NOMO-1 treated with dmso at 0.1 percent for 144 hours (cell line): ENCODE data around the gene ULK4.

Experiments
- DNase-seq: peaks from one replicate; lab custom pipeline; 2025; ENCODE audit not compliant: unreplicated experiment; lab: John Stamatoyannopoulos, UW

The ULK4 gene

GRCh38 chr3:41370307-41370706, 591.6 kb downstream of the ULK4 start:
- no peak for DNase-seq

DNA sequence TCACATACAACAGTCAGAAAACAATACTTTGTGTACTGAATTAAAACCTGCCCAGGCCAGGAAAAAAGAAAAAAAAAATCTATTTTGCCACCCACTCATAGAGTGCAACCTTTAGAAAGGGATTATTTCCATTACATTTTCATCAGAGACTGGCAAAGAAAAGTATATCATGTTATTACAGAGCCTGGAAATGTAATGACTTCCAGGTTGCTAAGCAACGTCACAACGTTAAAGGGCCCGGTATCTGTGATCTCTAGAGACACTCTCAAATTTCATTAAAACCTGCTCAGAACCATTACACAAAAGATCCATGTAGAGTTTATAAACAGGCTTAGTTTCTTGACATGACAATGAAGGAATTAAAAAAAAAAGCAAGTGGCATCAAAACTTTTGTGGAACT, 592.1 kb downstream of the ULK4 start:
- no peak for DNase-seq

- no peak for DNase-seq
Measured at GRCh38 chr3:41365973-41366372, 595.9 kb downstream of the ULK4 start.

DNA sequence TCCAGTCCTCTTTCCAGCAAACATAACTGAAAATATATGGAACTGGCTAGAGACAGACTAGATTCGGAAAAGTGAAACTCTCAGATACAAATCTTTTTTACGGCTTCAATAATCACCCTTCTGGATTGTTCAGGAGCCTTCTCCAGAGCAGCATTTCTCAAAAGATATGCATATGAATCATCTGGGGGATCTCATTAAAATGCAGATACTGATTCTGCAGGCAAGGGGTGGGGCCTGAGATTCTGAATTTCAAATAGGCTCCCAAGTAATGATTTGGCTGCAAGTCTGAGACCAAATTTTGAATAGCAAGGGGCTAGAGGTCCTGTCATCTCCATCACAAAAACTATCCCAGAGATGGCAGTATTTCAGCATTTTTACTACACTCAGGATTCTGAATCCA, 597.2 kb downstream of the ULK4 start:
- DNase-seq = no peak

DNA sequence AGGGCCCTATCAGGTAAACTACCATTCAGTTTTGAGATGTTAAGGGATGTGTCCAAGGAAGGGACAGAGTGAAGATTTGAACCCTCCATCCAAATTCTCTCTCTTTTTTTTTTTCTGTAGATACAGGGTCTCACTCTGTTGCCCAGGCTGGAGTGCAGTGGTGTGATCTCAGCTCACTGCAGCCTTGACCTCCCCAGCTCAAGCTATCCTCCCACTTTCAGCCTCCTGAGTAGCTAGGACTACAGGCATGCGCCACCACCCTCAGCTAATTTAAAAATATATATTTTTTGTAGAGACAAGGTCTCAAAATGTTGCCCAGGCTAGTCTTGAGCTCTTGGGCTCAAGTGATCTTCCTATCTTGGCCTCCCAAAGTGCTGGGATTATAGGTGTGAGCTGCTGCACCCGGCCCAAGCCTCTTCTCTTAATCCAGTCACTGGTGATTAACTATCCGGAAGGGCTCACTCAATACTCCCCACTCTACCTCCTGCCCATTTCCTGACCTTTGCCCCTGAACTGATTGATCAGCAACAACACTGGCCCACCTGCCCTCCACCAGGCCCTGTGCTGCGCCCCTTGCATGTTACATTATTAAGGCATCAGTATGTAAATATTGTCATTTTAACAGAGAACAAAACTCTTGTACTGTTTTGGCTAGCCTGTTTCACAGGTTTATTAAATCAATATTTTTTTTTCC, 597.9 kb downstream of the ULK4 start:
- no peak for DNase-seq

DNA sequence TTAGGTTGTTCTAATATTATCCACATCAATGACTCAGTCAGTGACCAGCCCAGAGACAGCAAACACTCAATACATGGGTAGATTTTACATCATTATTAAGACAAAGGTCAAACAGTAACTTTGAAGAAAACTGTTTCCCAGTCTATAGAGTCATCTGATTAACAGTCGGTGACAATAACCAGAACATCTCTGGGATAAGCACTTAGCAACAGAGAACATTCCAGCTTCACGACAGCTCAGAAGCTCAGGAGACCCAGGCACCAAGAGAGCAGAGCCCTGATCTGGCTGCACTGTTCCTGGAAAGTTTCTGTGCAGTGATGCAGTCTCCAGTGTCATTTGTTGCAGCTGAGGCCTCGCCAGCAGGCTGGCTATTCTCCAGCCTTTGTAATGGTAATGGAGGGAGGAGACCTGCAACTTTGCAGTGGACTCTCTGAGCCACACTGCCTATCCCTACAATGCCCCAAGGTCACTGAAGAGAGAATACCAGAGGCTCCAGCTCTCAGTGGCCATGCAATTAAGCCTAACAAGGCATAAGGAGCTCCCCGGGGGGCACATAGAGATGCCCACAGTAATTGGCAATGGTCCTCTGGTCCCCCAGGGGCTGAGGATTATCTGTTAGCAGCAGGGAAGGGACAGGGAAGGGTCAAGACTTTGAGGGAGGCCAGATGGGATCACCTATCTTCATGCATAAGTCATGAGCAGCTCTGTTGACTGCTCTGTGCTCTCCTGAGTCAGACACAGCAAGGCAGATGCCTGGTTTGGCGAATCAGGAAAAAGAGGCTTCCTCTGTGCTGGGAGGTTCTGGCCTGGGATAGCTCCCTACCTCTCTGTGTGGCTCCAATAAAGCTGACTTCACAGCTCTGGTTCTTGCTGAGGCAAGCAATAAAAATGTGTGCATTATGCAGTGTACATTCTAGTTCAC, 599.0 kb downstream of the ULK4 start:
- DNase-seq = no peak

- DNase-seq = no peak
Measured at GRCh38 chr3:41357271-41357670, 604.6 kb downstream of the ULK4 start.

DNA sequence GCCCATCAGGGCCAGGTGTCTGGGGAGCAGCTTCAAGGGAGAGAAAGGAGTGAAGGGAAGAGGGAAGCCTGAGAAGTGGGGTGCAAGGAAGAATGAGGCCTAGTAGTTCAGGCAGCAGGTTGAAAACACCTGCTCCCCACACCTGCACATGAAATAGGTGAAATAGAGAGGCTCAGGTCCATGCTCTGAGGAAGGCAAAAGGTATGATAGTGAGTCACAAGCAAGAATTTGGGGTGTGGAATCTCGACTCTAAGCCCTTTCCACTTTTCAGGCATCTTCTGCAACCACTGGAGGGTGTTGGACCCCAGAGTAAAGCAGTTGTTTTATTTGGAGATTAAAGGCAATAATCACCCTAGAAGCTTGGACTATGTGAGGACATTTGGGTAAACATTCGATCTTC, 605.1 kb downstream of the ULK4 start:
- no peak for DNase-seq

- peak; percentile 52 for DNase-seq
Measured at GRCh38 chr3:41352510-41352909, 609.4 kb downstream of the ULK4 start.

- no peak for DNase-seq
Measured at GRCh38 chr3:41350441-41350840, 611.5 kb downstream of the ULK4 start.

- no peak for DNase-seq
Measured at GRCh38 chr3:41348401-41348800, 613.5 kb downstream of the ULK4 start.

GRCh38 chr3:41346698-41347270, 615.1 kb downstream of the ULK4 start:
- DNase-seq = no peak

GRCh38 chr3:41345788-41346187, 616.1 kb downstream of the ULK4 start:
- DNase-seq = no peak

GRCh38 chr3:41339758-41340157, 622.1 kb downstream of the ULK4 start:
- no peak for DNase-seq

DNA sequence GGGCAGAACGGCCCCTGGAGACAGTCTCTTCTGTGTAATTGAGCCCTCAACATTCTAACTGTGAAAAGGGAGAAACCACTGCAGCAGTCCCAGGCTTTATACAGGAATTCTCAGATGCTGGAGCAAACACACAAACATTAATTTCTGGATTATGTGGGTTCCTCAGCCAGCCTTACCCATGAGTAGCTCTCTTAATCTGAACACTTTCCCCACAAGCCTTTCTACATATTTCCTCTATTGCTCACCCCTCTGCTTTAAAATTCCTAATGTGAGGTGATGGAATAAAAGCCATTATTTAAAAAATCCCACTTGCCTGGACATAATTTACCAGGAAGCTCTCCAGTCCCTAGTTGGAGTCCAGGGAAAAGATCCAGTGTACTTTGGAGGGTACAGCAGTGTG, 623.6 kb downstream of the ULK4 start:
- no peak for DNase-seq

DNA sequence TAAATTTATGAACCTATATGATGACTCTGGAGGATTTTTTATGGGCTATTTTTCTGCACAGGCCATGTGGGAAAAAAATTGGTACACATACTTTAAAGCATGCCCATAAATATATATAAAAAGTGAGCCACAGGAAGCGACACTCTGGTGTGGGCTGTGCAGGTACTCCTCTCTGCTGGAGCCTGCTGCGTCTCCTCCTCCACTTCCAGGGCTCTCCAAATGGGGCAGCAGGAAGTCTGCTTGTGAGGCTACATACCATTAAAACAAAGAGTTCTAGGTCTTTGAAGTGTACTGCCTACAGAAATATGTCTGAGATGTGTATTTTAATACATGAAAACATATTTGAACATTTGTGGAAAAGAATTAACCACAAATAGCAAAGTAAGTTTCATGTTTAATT, 627.5 kb downstream of the ULK4 start:
- no peak for DNase-seq

GRCh38 chr3:41331041-41331440, 630.9 kb downstream of the ULK4 start:
- no peak for DNase-seq

DNA sequence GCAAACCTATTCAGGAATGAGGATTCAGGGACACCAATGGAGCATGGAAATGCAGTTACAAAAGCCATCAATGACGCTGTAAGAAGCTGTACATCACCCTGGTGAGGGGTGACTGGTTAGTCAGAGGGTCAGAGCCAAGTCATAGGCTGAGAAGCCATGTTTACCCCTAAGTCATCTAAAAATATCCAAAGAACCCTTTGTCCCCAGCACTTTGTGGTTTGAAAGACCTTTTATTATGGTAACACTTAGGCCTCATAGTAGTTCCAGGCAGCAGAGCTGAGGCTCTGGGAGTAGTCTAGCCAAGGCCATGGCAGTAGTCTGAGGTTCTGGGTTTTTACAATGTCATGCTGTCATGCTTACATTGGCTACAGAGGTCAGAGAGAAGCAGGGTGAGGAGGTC, 631.4 kb downstream of the ULK4 start:
- no peak for DNase-seq

- DNase-seq = no peak
Measured at GRCh38 chr3:41329881-41330280, 632.0 kb downstream of the ULK4 start.

GRCh38 chr3:41328926-41329325, 633.0 kb downstream of the ULK4 start:
- no peak for DNase-seq

DNA sequence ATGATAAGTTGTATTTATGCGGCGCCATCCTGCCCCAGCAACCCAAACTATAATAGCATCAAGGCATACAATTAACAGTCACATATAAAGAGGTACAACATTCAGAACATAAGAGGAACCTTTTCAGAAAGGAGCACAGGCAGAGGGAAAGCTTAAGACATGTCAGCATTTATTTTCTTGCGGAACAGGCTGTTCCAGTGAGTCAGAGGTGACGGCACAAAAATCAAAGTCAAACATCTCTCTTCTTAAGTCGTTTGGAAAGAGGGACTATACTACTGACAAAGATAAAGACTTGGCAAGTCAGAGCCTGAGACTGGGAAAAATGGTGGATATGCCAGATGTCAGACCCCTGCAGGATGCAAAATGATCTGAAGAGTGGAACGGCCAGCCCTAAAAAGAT, 634.2 kb downstream of the ULK4 start:
- no peak for DNase-seq

- DNase-seq = no peak
Measured at GRCh38 chr3:41324156-41324475, 637.8 kb downstream of the ULK4 start.
